ENCODE data around the gene OLIG3.

- TF ChIP-seq POLR2AphosphoS5 (IDR thresholded peaks at IDR 0.05; ENCODE audit: low read depth, low read length) (no peak), TAF1 (IDR thresholded peaks at IDR 0.05; ENCODE audit: borderline replicate concordance, low read depth, low read length) (no peak), POLR2A (IDR thresholded peaks at IDR 0.05; ENCODE audit: low read depth, low read length) (no peak)
Observed at GRCh38 chr6:137488150-137489045, 5.8 kb downstream of the OLIG3 start.
